Stomach (tissue), 19 donors: ENCODE data around the gene MND1. TPM values are rescaled to one million over a fixed set of nuclear protein-coding genes. Genes with fewer than 3 reads are reported as not detected.

Experiments used
- DNase-seq, 2 donors: peaks; one replicate each; pipeline versions ENCODE4 v3.0.0 to v3.0.0-alpha.2; 2013 to 2019
- H3K27ac ChIP-seq, 5 donors: fragments of 200-600 bp in 4 of 5; sonication (generic) in 4 of 5; one replicate each; pipeline ENCODE4 v1.5.1; 2013 to 2019; ENCODE audit warnings: mild to moderate bottlenecking in 1 of 5, moderate library complexity in 1 of 5
- H3K27me3 ChIP-seq, 3 donors: fragments of 200-600 bp; sonication (generic); one replicate each; pipeline ENCODE4 v1.5.1; 2017 to 2019; ENCODE audit warnings: mixed run types in 1 of 3
- H3K36me3 ChIP-seq, 4 donors: fragments of 200-600 bp; sonication (generic); 1 replicate in 3 of 4; 2 replicates in 1 of 4; pipeline ENCODE4 v1.5.1; 2016 to 2019
- H3K4me1 ChIP-seq, 4 donors: fragments of 200-600 bp; sonication (generic); one replicate each; pipeline ENCODE4 v1.5.1; 2016 to 2019
- H3K4me3 ChIP-seq, 4 donors: fragments of 200-600 bp; sonication (generic) in 3 of 4; one replicate each; pipeline ENCODE4 v1.5.1; 2016 to 2019; ENCODE audit warnings: mild to moderate bottlenecking in 1 of 4
- H3K9me3 ChIP-seq, 4 donors: fragments of 200-600 bp; sonication (generic); one replicate each; pipeline ENCODE4 v1.5.1; 2016 to 2019
- EP300 ChIP-seq: sonication (generic); formaldehyde crosslinking; IDR thresholded peaks from one replicate; pipeline ENCODE4 v1.6.1; 2017; ENCODE audit warnings: antibody characterized with exemption
- POLR2A ChIP-seq, 4 donors: fragments of 450-650 bp; IDR thresholded peaks; one replicate each; pipeline ENCODE4 v1.6.1; 2016; ENCODE audit warnings: antibody characterized with exemption in 4 of 4, control low read depth in 2 of 4, mild to moderate bottlenecking in 1 of 4, moderate library complexity in 1 of 4
- POLR2AphosphoS5 ChIP-seq, 3 donors: sonication (generic); formaldehyde crosslinking; IDR thresholded peaks; one replicate each; pipeline ENCODE4 v1.6.1; 2016; ENCODE audit warnings: antibody characterized with exemption in 3 of 3
- WGBS, 5 donors: extraction: QIAGEN DNeasy Blood & Tissue Kit in 3 of 5; methylation state at CpG; one replicate each; pipeline versions ENCODE4 v1.1.5 to v1.1.7; 2013 to 2018; 5-methylcytosine and 5-hydroxymethylcytosine counted together
- intact Hi-C: fragments of 100-400 bp; cut with DNase I; formaldehyde crosslinking; loops from one replicate; pipeline ENCODE4 v1.15.1; 2023; ENCODE audit warnings: low total_unique reads
- long read RNA-seq, 10 donors: transcript quantifications; one replicate each; lab custom pipeline, GENCODE V29; 2026
- polyA plus RNA-seq, 3 donors: library from polyadenylated mRNA; stranded (reverse); fragments of 200-250 nt; gene quantifications; one replicate each; pipeline ENCODE4 v1.2.3, GENCODE V29; 2013
- total RNA-seq, 5 donors: library from RNA; depleted of rRNA; stranded (reverse); fragments of >200 nt; gene quantifications; one replicate each; pipeline versions ENCODE4 v1.1.0 to v1.2.3, GENCODE V29; 2014 to 2016
- TF ChIP-seq, protein P1 (sequence below), 7 experiments: fragments of 450-650 bp in 4 of 7; fragments of 200-600 bp in 3 of 7; sonication (generic) in 3 of 7; IDR thresholded peaks; one replicate each; pipeline ENCODE4 v1.5.1; 2016 to 2019; ENCODE audit warnings: antibody characterized with exemption in 7 of 7, control low read depth in 2 of 7, mild to moderate bottlenecking in 1 of 7
- donor health status: healthy with polysubstance abuse.
- donor health status: Bipolar disorder and iron deficiency.
- donor health status: healthy.

The MND1 gene, protein sequence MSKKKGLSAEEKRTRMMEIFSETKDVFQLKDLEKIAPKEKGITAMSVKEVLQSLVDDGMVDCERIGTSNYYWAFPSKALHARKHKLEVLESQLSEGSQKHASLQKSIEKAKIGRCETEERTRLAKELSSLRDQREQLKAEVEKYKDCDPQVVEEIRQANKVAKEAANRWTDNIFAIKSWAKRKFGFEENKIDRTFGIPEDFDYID
- total RNA-seq = 1 to 10 TPM in 2 of 5 donors, not detected in 3; 4.4 to 4.5 TPM
- polyA plus RNA-seq = 1 to 10 TPM; 1.1 to 5.9 (median 3.1) TPM
- long read RNA-seq, donor 1 = 0 reads
- long read RNA-seq, donor 2 = 0 reads
- long read RNA-seq, donor 3 = 0 reads
- long read RNA-seq, donor 4 = 0 reads
- long read RNA-seq, donor 5, partial matches to known transcripts = 0 of 3 reads
- long read RNA-seq, donor 5, other reads (novel, unspliced or antisense) = 0 of 3 reads
- long read RNA-seq, donor 6, partial matches to known transcripts = 0 of 4 reads
- long read RNA-seq, donor 6, other reads (novel, unspliced or antisense) = 0 of 4 reads
- long read RNA-seq, donor 7, partial matches to known transcripts = 0 of 3 reads
- long read RNA-seq, donor 7, other reads (novel, unspliced or antisense) = 0 of 3 reads
- long read RNA-seq, donor 8, partial matches to known transcripts = 0 of 1 reads
- long read RNA-seq, donor 8, other reads (novel, unspliced or antisense) = 0 of 1 reads
- long read RNA-seq, donor 9, partial matches to known transcripts = 0 of 2 reads
- long read RNA-seq, donor 9, other reads (novel, unspliced or antisense) = 0 of 2 reads
- long read RNA-seq, donor 10, partial matches to known transcripts = 0 of 1 reads
- long read RNA-seq, donor 10, other reads (novel, unspliced or antisense) = 0 of 1 reads

DNA sequence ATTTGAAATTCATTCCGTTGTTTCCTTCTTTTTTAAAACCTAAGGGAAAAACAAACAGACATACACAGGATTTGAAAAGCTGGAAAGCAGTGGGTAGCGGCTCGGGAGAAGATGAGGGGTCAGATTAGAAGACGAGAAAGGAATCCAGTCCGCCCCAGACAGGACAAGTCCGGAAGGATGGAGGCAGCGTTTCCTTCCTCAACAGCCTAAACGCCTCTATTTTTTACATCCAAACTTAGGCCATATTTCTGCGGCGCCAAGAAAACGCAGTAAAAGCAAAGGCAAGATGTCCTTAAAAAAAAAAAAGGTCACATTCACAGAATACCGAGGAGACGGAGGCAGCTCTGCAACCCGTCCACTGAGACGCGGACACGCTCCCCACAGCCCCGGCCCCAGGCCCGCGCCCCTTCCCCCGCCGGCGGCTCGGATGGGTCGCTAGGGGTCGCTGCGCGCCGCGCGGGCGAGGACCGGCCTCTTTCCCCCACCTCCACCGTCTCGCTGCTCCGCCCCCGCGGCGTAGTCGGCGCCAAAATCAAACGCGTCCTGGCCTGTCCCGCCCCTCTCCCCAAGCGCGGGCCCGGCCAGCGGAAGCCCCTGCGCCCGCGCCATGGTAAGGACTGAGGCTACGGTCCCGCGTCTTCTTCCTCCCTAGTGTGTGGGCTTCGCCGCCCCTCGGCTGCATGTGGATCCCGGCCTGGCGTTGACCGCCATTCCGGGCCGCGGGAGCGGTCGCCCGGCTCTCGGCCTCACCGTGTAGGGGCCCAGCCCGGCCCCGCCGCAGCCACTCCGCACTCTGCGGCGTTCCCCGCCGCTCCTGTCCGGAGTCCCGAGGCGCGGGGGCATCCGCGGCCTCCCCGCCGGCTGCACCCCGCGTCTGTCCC lies at the start of gene MND1:
Gene MND1 (plus strand): TSS at position 558 of the 881 bp plus-strand sequence. CDS start 50 bp downstream, at position 608.
- TF ChIP-seq, protein P1, sequence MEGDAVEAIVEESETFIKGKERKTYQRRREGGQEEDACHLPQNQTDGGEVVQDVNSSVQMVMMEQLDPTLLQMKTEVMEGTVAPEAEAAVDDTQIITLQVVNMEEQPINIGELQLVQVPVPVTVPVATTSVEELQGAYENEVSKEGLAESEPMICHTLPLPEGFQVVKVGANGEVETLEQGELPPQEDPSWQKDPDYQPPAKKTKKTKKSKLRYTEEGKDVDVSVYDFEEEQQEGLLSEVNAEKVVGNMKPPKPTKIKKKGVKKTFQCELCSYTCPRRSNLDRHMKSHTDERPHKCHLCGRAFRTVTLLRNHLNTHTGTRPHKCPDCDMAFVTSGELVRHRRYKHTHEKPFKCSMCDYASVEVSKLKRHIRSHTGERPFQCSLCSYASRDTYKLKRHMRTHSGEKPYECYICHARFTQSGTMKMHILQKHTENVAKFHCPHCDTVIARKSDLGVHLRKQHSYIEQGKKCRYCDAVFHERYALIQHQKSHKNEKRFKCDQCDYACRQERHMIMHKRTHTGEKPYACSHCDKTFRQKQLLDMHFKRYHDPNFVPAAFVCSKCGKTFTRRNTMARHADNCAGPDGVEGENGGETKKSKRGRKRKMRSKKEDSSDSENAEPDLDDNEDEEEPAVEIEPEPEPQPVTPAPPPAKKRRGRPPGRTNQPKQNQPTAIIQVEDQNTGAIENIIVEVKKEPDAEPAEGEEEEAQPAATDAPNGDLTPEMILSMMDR (IDR thresholded peaks at IDR 0.05) = peak in 5 of 7 experiments; percentile 63 to 99 (median 88)
- no peak for TF ChIP-seq POLR2A (IDR thresholded peaks at IDR 0.05)
- H3K27ac ChIP-seq = peak within 1 kb of the TSS in 3 of 5 donors; percentile 52 to 69 (median 64)
- H3K27me3 ChIP-seq = no peaks in the 10 kb centered on the region
- WGBS, 5 donors = 0 to 3% (median 1%) methylated on average over 17 to 86 of the region's 86 CpGs
- peak within 1 kb of the TSS; percentile 68 to 95 (median 86) for H3K4me3 ChIP-seq
- peaks cover 0 to 29% (median 20%) of the 10 kb centered on the region in 4 donors for H3K4me1 ChIP-seq
- intact Hi-C loops = loop anchor here (5.0 kb wide), 1 partner anchor 233 kb away; no protein-coding TSS in a partner anchor
- H3K9me3 ChIP-seq = no peaks in the 10 kb centered on the region
- peaks cover 0 to 14% (median 9%) of the 10 kb centered on the region in 4 donors for H3K36me3 ChIP-seq
- peak; percentile 79 to 96 for DNase-seq

DNA sequence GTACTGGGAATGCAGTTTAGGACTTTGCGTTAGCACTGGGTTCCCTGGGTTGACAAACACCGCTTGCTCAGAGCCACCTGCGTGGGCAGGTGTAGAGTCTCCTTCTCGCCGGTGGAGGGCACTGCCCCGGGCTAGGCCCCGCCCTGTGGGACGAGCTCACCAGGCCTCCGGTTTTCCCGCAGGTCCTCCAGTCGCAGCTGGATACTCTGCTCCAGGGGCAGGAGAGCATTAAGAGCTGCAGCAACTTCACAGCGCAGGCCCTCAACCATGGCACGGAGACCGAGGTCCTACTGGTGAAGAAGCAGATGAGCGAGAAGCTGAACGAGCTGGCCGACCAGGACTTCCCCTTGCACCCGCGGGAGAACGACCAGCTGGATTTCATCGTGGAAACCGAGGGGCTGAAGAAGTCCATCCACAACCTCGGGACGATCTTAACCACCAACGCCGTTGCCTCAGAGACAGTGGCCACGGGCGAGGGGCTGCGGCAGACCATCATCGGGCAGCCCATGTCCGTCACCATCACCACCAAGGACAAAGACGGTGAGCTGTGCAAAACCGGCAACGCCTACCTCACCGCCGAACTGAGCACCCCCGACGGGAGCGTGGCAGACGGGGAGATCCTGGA lies 49.2 kb upstream of the MND1 start:
- Histone ChIP-seq H3K36me3 (peaks cover 8 to 80% (median 66%) of the 10 kb centered on the region in 4 donors), H3K4me1 (peaks cover 16 to 39% (median 29%) of the 10 kb centered on the region in 4 donors), H3K4me3 (no peak overlapping the region), H3K9me3 (peaks cover 0 to 8% (median 4%) of the 10 kb centered on the region in 4 donors), H3K27ac (no peak overlapping the region), H3K27me3 (no peaks in the 10 kb centered on the region)
- no peak for TF ChIP-seq POLR2A (IDR thresholded peaks at IDR 0.05)
- TF ChIP-seq, protein P1 (IDR thresholded peaks at IDR 0.05) = no peak
- TF ChIP-seq POLR2AphosphoS5 (IDR thresholded peaks at IDR 0.05) = no peak
- TF ChIP-seq EP300 = no peak
- intact Hi-C loops = no loop called here
- 91 to 95% (median 94%) methylated on average over 29 to 40 of the region's 40 CpGs for whole genome bisulfite sequencing, 5 donors
- no peak for DNase-seq

DNA sequence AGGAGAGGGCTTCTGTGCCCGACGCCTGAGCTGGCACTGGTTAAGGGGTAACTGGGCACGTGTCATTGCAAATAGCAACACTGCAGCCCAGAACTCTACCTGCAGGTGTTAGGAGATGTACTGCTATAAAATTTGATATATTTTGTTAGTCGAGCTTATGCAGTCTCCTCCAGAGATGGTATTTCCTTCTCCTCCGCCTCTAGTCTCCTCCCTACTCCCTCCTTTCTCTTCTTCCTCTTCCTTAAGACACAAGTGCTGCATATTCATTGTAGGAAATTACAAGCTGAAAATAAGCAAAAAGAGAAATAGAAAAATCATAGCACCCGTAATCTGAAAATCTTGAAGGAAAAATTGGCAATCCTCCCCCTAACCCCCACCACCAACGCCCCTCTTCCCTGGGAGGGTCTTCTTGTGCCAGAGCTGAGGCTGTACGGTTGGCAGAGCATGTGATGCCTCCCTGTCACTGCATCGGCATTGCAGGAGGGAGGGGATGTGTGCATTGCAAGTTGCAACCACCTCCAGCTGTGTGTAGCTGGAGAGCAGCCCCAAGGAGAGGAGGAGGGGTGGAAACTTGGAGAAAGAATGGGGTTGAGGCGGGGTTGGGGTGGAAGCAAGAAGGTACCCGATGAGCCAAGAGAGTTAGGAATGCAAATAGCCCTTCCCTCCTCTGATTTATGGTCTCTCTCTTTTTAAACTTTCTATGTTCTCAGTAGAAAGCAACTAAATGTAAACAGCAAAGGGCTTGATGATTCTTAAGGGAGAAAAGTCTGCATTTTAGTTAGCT lies 48.3 kb upstream of the MND1 start:
- H3K4me3 ChIP-seq = no peak overlapping the region
- no peaks in the 10 kb centered on the region for H3K27me3 ChIP-seq
- H3K4me1 ChIP-seq = peaks cover 16 to 45% (median 33%) of the 10 kb centered on the region in 4 donors
- H3K9me3 ChIP-seq = peaks cover 0 to 9% (median 4%) of the 10 kb centered on the region in 4 donors
- 46 to 60% (median 57%) methylated on average over 11 of the region's 11 CpGs for WGBS, 5 donors
- H3K36me3 ChIP-seq = peaks cover 8 to 79% (median 67%) of the 10 kb centered on the region in 4 donors
- intact Hi-C loops = no loop called here
- peak overlapping the region in 2 of 5 donors; percentile 21 to 34 for H3K27ac ChIP-seq
- DNase-seq = peak in 1 of 2 donors; percentile 85
- TF ChIP-seq, protein P1 (IDR thresholded peaks at IDR 0.05) = no peak
- TF ChIP-seq POLR2AphosphoS5 (IDR thresholded peaks at IDR 0.05) = no peak
- TF ChIP-seq POLR2A (IDR thresholded peaks at IDR 0.05) = no peak
- TF ChIP-seq EP300 = no peak
